ENCODE data around the gene KIAA0408.

- TF ChIP-seq ZNF785 (tag by site-specific recombination; IDR thresholded peaks at IDR 0.05) (no peak), CTCF (tag by site-specific recombination; IDR thresholded peaks at IDR 0.05) (no peak), ZNF792 (tag by site-specific recombination; IDR thresholded peaks at IDR 0.05) (no peak), ZFHX2 (tag by site-specific recombination; conservative IDR thresholded peaks at IDR 0.05) (no peak)
These were observed 37.3 kb upstream of the KIAA0408 start for GRCh38 chr6:127496471-127496870.
